HG02642 (cell line): ENCODE measurements around the gene POF1B.

Experiments
- ATAC-seq: cut with Tn5 transposase; IDR thresholded peaks from one replicate; pipeline ENCODE4 v1.9.1; 2021; ENCODE audit warnings: mild to moderate bottlenecking; ENCODE audit not compliant: unreplicated experiment, poor library complexity

Gene POF1B

GRCh38 chrX:85244450-85245211 lies 134.8 kb downstream of the POF1B start:
- peak; percentile 48 for ATAC-seq

GRCh38 chrX:85243761-85244449 lies 135.6 kb downstream of the POF1B start, which contains the start of the genes SATL1 and ZNF711:
TSS of gene SATL1 (minus strand) at chrX:85243779. CDS start at chrX:85108968, 134,811 bp downstream.
TSS of gene ZNF711 (plus strand) at chrX:85243991. CDS start at chrX:85247573, 3,582 bp downstream.
- ATAC-seq, result peak; percentile 74

- no peak for ATAC-seq
Measured at GRCh38 chrX:85243155-85243554, 136.3 kb downstream of the POF1B start.
